HG02884 (cell line): ENCODE data around the gene TMEM238.

Experiments used
- ATAC-seq: cut with Tn5 transposase; IDR thresholded peaks from one replicate; pipeline ENCODE4 v1.9.1; 2021; ENCODE audit warnings: mild to moderate bottlenecking, moderate library complexity; ENCODE audit not compliant: unreplicated experiment

TMEM238 gene

GRCh38 chr19:55360902-55361301 lies 23.2 kb downstream of the TMEM238 start:
- no peak for ATAC-seq

- ATAC-seq: no peak
These were observed 24.9 kb downstream of the TMEM238 start for GRCh38 chr19:55358943-55359908.

GRCh38 chr19:55358493-55358892 lies 25.6 kb downstream of the TMEM238 start:
- ATAC-seq: no peak

- ATAC-seq: no peak
These were observed 28.8 kb downstream of the TMEM238 start for GRCh38 chr19:55355213-55355821.

GRCh38 chr19:55354698-55355212 lies 29.3 kb downstream of the TMEM238 start, which contains the start of gene COX6B2:
COX6B2 (minus strand) TSS chr19:55354719; CDS start chr19:55354521, 198 bp downstream.
- ATAC-seq: no peak

GRCh38 chr19:55353803-55354697 lies 30.0 kb downstream of the TMEM238 start:
- ATAC-seq: no peak

- no peak for ATAC-seq
These were observed 30.7 kb downstream of the TMEM238 start for GRCh38 chr19:55353356-55353802.

- no peak for ATAC-seq
These were observed 31.4 kb downstream of the TMEM238 start for GRCh38 chr19:55352549-55353145.

GRCh38 chr19:55352040-55352439 lies 32.1 kb downstream of the TMEM238 start:
- no peak for ATAC-seq

- ATAC-seq: no peak
These were observed 33.3 kb downstream of the TMEM238 start for GRCh38 chr19:55350620-55351315.

- no peak for ATAC-seq
These were observed 35.6 kb downstream of the TMEM238 start for GRCh38 chr19:55348317-55349034.

- no peak for ATAC-seq
These were observed 36.6 kb downstream of the TMEM238 start for GRCh38 chr19:55347442-55348009.

GRCh38 chr19:55346725-55347441 lies 37.2 kb downstream of the TMEM238 start:
- no peak for ATAC-seq

GRCh38 chr19:55345818-55346724 lies 38.0 kb downstream of the TMEM238 start:
- no peak for ATAC-seq

- ATAC-seq: no peak
These were observed 38.8 kb downstream of the TMEM238 start for GRCh38 chr19:55345101-55345817.

- ATAC-seq: no peak
These were observed 39.6 kb downstream of the TMEM238 start for GRCh38 chr19:55344444-55344843.
